SK-MEL-5 (cell line): ENCODE measurements around the gene CDH4. TPM values are rescaled to one million over a fixed set of nuclear protein-coding genes. Genes with fewer than 3 reads are reported as not detected.

ENCODE experiments used
- DNase-seq: peaks from one replicate; pipeline ENCODE4 v3.0.0-alpha.2; 2016; ENCODE audit warnings: low read depth, low spot score
- in situ Hi-C: cut with HindIII; loops from 2 replicates; pipeline ENCODE4 v1.10.0; 2016; ENCODE audit warnings: low sequenced_read_pairs, high pct_unique_total_duplicates, low pct_unique_long_range_greater_than_20kb
- total RNA-seq: library from RNA; depleted of rRNA; stranded (reverse); fragments of >200 nt; shearing (Covaris generic); gene quantifications from 2 replicates; pipeline ENCODE4 v1.2.3, GENCODE V29; 2014

CDH4 gene
- total RNA-seq, 1 experiment from 2014 or later = not detected

- no peak for DNase-seq
- in situ Hi-C loops = no loop called here
Measured at GRCh38 chr20:61840779-61841455, 588.9 kb downstream of the CDH4 start.

DNA sequence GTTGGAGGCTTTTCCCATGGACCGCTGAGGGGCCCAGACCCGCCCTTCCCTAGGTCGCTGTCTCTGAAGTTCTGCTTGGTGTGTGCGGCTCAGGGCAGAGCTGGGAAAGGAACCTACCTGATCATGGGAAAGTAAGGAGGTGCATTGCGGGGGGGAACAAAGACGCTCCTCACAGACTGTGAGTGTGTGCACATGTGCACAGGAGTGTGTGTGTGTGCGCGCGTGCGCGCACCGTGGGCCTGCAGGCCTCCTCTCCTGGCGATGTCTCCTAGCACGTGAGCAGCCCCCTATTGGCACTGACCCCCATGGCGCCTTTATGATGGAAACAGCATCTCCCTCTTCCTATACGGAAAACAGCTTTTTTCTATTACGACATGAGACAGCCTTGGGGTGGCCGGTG is 589.5 kb downstream of the CDH4 start:
- in situ Hi-C loops = no loop called here

GRCh38 chr20:61841966-61842365 is 589.9 kb downstream of the CDH4 start:
- in situ Hi-C loops = no loop called here
- no peak for DNase-seq

More for the DNA sequence above, 589.5 kb downstream of the CDH4 start:
- DNase-seq = no peak

GRCh38 chr20:61844621-61845020 is 592.6 kb downstream of the CDH4 start:
- in situ Hi-C loops = no loop called here
- no peak for DNase-seq

DNA sequence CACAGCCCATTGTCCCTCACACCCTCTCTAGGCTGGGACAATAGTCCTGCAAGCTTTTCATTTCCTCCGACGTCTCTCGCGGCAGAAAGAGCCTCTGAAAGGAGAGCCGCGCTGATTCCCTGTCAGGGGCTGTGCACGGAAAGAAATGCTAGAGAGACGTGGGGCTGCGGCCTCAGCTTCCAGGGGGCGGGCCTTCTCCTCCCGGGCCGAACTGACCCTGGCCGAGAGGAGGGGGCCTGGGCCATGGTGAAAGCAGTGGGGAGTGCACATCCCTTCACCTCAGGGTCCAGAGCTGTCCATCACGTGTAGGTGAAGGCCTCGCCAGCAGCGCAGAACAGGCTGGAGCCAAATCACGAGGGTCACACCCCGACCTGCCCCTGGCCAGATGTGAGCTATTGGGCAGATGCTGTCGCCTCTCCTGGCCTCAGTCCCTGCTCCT is 593.2 kb downstream of the CDH4 start:
- in situ Hi-C loops = no loop called here
- DNase-seq = no peak

DNA sequence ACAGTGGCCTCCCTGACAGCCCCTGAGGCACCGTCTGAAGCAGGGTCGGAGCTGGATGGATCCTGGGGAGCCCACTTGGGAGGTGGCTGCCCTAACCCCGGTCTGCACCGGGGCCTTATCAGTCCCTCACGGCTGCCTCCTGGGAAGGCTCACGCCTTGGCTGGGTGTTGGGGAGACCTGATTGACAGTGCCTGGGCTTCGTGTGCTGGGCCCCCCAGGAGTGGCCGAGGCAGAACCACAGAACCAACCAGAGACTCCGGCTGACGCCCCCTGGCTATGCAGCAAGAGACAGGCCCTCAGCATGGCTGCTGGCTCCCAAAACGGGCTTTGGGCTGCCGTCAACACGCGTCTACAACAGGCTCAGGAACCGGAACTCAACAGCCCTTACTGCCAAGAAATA is 594.0 kb downstream of the CDH4 start:
- DNase-seq = no peak
- in situ Hi-C loops = no loop called here

GRCh38 chr20:61846741-61847419 is 594.8 kb downstream of the CDH4 start:
- DNase-seq = no peak

GRCh38 chr20:61847420-61847748 is 595.3 kb downstream of the CDH4 start:
- in situ Hi-C loops = no loop called here

More at GRCh38 chr20:61846741-61847419, 594.8 kb downstream of the CDH4 start:
- in situ Hi-C loops = no loop called here

GRCh38 chr20:61847986-61848385 is 595.9 kb downstream of the CDH4 start:
- in situ Hi-C loops = no loop called here
- no peak for DNase-seq

More at GRCh38 chr20:61847420-61847748, 595.3 kb downstream of the CDH4 start:
- no peak for DNase-seq

DNA sequence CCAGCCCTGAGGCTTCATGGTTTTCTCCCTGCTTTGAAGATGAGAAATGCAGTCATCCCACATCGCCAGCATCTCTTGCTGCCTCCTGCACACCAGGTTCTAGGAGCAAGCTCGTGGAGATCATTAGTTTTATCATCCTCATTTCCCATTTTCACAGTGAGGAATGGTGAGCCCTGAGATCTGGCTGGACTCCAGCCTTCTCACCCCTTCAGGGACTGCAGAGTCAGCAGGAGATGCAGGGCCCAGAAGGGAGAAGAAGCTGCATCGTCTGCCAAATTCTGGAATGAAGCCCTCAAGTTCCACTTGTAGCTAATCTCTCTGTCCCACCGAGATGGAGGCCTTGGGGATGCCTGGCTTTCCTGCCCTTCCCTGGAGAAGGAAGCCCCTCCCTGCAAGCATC is 596.8 kb downstream of the CDH4 start:
- in situ Hi-C loops = no loop called here
- no peak for DNase-seq

DNA sequence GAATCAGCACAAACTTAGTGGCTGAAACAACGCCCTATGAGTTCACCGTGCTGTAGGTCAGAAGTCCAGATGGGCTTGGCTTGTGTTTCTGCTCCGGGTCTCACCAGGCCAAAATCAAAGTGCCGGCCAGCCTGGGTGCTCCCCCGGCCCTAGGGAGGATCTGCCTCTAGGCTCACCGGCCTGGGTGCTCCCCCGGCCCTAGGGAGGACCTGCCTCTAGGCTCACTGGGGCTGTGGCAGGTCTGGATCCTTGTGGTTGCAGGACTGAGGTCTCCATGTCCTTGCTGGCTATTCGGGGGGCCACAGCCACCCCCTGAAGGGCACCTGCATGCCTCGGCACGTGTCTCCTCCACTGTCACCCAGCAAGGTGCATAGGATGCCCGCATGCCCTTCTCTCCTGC is 597.3 kb downstream of the CDH4 start:
- no peak for DNase-seq
- in situ Hi-C loops = no loop called here

GRCh38 chr20:61849822-61850221 is 597.8 kb downstream of the CDH4 start:
- in situ Hi-C loops = no loop called here
- no peak for DNase-seq

DNA sequence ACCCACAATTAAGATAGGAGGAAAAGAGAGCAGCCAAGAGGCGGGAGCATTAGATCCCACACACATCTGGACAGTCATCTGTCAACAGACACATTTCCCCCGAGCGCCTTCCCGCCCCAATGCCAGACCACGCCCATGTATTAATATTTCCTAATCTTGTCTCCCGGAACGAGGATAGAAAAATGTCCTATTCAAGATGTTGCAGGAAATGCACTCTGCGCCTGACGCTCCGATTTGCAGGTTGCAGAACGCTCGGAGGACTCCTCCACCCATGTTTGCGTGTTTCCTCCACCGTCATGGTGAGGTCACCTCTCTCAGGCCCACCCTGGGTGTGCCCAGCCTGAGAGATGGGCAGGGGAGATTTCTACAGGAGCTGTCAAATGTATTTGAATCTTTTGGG is 598.4 kb downstream of the CDH4 start:
- in situ Hi-C loops = no loop called here
- DNase-seq = no peak

DNA sequence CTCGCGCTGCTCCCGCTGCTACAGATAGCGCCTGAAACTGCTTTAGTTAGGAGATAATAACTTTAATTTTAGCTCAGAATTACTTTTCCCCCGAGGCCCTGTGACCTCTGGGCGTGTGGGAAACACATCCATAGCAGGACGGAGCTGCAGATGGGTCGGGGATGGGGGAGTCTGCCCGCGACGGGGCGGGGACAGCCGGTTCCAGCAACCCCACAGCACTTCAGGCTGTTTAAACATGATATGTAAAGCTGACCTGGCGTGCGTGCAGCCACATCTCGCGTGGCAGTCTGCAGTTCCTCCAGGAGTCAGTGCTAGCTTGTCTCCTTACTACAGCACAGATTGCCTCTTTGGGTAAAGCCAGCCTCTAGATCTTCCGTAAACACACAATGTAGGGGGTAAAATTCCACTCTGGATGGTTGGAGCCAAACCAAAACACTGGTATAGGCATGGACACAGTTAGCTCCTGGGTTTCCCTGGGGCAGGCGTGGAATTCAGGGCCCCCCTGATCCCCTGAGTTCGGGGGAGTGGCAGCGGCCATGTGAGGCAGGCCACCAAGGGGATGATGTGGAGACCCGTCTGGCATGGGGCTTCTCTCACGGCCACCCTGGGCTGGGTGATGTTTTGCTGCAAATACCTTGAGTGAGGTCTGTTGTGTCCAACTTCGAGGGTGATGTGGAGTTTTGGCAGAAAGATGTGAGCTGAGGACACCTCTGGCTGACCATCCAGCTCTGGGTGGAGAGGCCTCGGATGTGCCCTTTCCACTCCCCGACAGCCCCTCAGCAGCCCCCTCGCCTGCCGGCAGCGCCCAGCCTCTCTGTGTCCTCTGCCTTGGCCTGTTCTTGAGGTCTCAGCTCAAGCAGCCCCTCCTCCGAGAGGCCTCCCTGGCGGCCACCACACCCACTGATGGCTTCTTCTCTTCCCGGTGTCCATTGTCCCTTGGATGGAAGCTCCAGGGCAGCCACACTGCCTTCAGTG is 599.2 kb downstream of the CDH4 start:
- in situ Hi-C loops = no loop called here
- no peak for DNase-seq

- in situ Hi-C loops = no loop called here
Measured at GRCh38 chr20:61852268-61853072, 600.4 kb downstream of the CDH4 start.

GRCh38 chr20:61853073-61854005 is 601.3 kb downstream of the CDH4 start:
- in situ Hi-C loops = no loop called here
- DNase-seq = no peak

More at GRCh38 chr20:61852268-61853072, 600.4 kb downstream of the CDH4 start:
- no peak for DNase-seq
